Stimulated activated CD8-positive, alpha-beta memory T cell treated with anti-CD3 and anti-CD28 coated beads, Interleukin-15, amount 100 ng/mL, for 48 hours (primary cell): Measurements from ENCODE around the gene KIF26A.
"Not testable (repeated sequence)": the region's sequence is repeated elsewhere in the genome, so short reads cannot be mapped to it uniquely, and the experiment has no call there.

ENCODE experiments used
- DNase-seq, 2 donors: peaks; one replicate each; pipeline ENCODE4 v3.0.0-alpha.2; 2020; ENCODE audit warnings: low read depth in 2 of 2

KIF26A gene

GRCh38 chr14:104208331-104208730 lies 69.9 kb downstream of the KIF26A start:
- DNase-seq: not testable (repeated sequence)

GRCh38 chr14:104209071-104209470 lies 70.7 kb downstream of the KIF26A start:
- DNase-seq: not testable (repeated sequence)

DNA sequence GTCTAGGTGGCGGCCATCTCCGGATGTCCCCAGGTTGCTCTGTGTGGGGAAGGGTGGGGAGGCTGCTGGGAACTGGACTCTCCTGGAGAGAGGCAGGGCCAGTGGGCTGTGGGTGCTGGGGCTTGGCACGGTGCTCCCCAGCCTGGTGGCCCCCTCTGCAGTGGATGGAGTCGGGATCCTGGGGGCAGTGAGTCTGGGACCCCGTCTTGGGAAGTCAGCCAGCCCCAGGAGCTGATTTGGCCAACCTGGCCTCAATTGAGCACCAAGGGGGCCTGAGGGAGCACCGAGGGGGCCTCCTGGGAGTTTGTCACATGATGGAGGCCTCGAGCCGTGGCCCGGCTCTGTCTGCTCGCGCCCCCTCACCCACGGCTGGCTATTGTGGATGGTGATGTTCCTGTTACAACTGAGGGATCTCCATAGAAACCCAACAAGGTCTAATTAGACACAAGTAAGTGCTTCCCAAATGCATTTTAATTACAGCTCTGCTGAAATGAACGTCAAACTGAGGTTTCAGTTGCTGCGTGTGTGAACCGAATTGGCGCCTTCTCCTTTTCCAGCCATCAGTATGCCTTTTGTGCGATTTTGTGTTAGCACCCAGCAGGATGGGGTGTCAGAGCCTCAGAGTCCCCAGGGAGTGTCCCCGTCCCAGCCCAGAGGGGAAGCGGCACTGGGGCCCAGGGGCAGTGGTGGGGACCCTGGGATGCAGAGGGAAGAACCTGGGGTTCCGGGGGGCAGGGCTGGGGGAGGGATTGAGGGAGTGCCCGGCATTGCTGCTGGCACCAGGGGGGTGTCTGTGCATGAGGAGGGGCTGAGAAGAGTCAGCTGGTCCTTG lies 71.8 kb downstream of the KIF26A start:
- no peak for DNase-seq

- DNase-seq: no peak
Measured at GRCh38 chr14:104210817-104211195, 72.4 kb downstream of the KIF26A start.

DNA sequence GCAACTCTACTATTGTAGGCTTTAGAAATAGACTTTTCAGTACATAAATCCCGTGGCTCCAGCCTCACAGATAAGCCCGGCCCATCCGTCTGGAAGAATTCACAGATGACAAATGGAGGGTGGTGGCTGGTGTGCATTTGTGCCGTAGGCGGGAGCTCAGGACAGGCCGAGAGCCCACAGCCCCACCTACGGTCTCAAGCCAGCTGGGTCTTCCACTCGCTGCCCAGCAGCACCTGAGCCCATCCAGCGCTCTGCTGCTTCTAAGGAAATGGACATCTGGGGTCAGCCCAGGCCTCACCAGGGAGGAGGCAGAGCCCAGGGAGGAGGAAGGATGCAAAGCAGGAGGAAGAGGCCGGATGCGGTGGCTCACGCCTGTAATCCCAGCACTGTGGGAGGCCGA lies 72.8 kb downstream of the KIF26A start:
- no peak for DNase-seq

DNA sequence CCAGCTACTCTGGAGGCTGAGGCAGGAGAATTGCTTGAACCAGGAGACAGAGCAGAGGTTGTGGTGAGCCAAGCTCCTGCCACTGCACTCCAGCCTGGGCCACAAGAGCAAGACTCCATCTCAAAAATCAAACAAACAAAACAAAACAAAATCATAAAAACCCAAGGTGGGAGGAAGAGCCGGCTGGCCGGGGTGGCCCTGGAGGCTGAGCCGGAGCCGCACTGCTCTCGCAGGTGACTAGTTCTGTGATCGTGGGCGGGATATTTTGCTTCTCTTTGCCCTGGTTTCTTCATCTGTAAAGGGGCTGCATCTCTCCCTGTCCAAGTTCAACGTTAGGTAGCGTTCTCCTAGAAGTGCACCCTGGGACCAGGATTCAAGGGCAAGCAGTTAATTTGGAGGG lies 73.4 kb downstream of the KIF26A start:
- no peak for DNase-seq

DNA sequence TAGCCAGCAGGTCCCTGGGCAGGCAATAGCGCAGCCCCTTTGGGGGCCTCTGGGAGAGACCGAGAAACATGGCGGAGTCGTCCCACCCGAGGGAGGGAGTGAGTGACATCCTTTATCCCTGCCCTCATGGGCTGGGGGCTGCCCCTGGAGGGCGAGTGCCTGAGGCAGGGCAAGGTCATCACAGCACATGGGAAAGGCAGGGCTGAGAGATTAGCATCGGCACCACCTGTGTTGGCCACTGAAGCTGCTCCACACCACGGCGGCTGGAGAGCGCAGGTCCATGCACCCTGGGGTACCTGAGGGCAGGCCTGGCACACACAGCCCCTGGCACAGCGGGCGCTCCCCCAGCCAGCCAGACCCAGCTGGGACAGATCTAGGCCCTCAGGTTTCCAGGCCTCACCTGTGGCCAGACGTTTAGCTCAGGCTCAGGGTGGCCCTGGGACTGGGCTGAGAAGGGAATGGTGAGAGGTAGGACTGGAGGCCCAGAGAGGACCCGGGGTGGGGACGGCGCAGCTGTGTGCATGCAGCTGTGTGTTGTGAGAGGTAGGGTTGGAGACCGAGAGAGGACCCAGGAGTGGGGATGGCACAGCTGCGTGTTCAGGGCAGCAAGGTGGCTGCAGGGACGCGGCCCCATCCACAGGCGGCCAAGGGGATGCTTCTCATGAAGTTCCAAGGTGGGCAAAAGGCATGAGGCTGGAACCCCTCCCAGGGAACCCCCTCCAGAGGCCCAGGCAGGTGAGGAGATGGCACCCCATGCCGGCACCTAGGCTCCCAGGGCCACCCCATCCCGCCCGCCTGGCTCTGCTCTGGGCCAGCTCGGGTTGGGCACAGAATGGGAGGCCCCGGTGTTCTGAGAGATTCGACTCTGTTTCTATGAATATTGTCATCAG lies 74.1 kb downstream of the KIF26A start:
- no peak for DNase-seq

- DNase-seq: no peak
Measured at GRCh38 chr14:104213301-104214034, 75.1 kb downstream of the KIF26A start.

GRCh38 chr14:104214431-104215218 lies 76.2 kb downstream of the KIF26A start:
- DNase-seq: no peak

GRCh38 chr14:104215706-104216334 lies 77.4 kb downstream of the KIF26A start:
- no peak for DNase-seq

- DNase-seq: no peak
Measured at GRCh38 chr14:104216457-104216856, 78.1 kb downstream of the KIF26A start.

GRCh38 chr14:104217486-104218360 lies 79.3 kb downstream of the KIF26A start:
- DNase-seq: no peak

GRCh38 chr14:104218361-104219180 lies 80.2 kb downstream of the KIF26A start:
- no peak for DNase-seq

- DNase-seq: no peak
Measured at GRCh38 chr14:104219731-104220214, 81.4 kb downstream of the KIF26A start.

DNA sequence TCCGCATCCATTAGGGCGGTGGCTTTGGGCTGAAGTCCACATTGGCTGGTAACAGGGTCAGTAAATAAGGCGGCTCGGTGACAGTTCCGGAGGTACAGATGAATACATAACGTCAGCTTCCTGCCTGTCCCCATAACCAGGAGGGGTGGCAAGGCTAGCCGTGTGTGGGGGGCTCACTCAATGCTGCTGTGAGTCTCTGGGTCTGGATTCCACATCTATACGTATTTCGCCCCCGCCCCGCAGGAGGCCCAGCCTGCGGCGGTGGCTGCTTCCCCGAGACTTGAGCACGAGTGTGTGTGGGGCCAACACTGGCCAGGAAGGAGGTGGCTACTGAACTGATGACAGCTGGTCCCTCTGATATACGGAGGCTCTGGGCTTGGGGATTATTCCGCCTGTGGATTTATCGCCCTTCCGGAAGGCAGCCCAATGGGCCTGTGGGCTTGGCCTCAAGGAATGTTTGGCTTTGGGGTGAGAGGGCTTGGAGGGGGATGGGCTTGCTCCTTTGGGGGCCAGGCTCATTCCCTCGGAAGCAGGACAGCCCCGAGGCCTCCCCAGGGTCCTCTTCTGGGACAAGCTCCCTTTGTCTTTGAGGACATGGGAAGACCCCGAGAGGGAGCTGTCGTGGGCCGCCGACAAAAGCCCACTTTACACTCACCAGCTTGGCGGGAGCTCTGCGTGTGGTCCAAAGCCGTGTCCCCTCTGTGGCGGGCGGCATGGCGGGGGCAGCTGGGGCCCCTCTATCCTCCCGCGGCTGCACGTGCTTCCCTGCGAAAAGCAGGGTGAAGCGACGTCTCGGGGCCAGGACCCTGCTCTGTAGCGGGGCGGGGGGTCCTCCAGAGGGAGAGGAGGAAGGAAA lies 82.1 kb downstream of the KIF26A start:
- DNase-seq: no peak

- DNase-seq: no peak
Measured at GRCh38 chr14:104221071-104221625, 82.8 kb downstream of the KIF26A start.

DNA sequence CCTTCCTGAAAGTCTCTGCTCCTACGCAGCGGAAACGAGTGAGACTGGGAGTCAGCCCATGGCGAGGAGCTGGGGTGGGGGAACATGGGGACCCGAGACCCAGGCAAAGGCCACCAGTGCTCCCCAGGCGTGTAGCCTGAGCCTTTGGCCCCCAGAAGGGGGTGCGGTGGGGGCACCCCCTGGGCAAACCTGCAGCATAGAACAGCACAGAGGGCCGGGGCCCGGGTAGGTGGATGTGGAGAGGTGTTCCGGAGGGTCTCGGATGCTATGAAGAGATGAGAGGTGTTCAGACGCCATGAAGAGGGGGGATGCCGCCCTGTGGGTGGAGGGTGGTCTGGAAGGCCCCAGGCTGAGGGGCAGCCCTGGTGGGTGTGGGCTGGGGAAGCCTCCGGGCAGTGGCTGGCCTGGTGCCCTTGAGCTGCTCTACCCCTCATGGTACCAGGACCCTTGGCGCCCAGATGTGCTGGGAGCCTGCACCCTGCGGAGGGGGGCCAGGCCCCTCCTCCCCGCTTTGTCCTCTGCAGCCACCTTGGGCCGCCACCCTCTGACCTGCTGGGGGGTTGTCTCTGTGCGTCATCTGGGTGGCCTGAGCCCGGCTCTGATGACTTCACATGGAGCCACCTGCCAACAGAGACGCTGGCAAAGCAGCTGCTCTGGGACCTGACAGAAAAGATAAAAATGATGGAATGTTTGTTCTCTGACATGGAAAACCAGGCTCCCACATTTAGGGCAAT lies 83.4 kb downstream of the KIF26A start:
- DNase-seq: no peak
